Stimulated activated CD4-positive, alpha-beta T cell treated with anti-CD3 and anti-CD28 coated beads, Interleukin-15, amount 100 ng/mL, for 48 hours (primary cell): ENCODE measurements around the gene KIF24.
"Not testable (repeated sequence)": the region's sequence is repeated elsewhere in the genome, so short reads cannot be mapped to it uniquely, and the experiment has no call there.

Source experiments
- DNase-seq, 2 donors: peaks; one replicate each; pipeline ENCODE4 v3.0.0-alpha.2; 2020; ENCODE audit warnings: low read depth in 2 of 2

KIF24 gene

GRCh38 chr9:34326690-34327089, 2.4 kb downstream of the KIF24 start:
- no peak for DNase-seq

DNA sequence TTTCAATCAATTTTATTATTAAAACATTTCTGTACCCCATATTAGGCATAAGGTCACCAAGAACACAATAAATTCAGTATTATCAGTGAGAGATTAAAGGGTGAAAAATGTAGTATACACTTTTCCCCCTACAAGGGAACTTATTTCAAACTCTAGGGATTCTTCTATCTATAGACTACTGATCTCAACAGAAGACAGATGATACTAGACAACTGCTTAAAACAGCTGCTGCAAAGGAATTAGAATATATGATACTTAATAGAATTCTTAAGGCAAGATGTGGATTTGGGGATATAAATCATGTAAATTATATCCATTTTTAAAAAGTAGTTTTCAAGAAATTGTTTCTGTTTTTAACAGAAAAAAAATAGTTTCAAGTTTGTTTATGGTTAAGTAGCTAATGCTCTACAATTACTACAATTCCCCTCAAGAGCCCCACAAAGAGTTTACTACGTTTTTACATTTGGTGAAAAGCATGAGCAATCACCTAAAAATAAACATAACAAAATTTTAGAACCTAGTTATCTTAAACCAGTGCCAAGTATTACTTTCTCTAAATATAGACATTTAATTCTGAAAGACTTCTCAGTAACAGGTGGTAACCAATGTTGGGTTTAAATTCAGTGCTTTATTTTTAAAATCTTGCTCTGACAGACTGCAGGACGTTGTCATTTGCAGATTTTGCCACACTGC, 6.0 kb downstream of the KIF24 start:
- DNase-seq, result no peak

DNA sequence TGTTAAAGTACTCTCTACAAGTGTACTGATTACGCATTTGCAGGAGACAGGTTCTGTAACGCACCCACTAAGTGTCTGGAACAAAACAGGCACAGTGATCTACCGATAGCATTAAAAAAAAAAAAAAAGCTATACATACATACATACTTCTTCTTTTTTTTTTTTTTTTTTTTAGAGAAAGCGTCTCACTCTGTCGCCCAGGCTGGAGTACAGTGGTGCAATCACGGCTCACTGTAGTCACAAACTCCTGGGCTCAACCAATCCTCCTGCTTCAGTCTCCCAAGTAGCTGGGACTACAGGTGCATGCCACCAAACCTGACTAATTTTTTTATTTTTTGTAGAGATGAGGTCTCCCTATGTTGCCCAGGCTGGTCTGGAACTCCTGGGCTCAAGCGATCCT, 7.6 kb downstream of the KIF24 start:
- DNase-seq, result no peak

GRCh38 chr9:34318163-34318790, 10.8 kb downstream of the KIF24 start:
- DNase-seq, result no peak

DNA sequence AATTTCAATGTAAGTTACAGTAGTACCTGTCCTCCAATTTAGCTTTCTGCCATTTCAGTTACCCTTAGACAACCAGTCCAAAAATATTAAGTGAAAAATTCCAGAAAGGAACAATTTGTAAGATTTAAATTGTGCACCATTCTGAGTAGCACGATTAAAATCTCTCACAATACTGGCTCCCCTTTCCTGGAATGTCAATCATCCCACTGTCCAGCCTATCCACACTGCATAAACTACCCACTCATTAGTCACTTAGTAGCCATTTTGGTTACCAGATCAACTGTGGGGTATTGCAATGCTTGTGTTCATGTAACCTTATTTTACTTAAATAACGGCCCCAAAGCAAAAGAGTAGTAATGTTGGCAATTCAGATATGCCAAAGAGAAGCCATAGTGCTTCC, 11.6 kb downstream of the KIF24 start:
- DNase-seq, result no peak

DNA sequence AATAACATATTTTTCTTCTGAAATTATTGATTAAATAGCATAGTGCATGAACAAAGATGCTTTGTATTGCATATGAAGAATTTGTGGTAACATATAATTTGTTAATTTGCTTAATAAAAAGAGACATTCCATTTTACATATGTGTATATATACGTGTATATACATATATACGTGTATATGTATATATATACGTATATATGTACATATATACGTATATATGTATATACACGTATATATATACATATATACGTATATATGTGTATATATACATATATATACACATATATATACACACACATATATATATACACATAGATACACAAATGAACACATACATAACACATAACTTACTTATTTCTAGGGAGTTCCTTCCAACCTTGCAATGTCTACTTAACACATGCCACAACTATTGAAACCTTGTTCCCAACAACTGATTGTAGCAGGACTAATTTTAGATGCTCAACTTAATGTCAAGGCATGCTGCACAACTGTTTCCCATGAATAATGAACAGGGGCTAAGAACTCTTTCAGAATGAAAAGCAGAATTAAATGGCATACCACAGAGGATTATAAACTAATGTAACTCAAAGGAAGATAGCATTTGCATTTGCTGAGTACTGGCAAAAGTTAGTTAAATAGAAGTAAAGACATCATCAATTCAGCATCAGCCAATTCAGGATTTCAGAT, 17.4 kb downstream of the KIF24 start:
- no peak for DNase-seq

DNA sequence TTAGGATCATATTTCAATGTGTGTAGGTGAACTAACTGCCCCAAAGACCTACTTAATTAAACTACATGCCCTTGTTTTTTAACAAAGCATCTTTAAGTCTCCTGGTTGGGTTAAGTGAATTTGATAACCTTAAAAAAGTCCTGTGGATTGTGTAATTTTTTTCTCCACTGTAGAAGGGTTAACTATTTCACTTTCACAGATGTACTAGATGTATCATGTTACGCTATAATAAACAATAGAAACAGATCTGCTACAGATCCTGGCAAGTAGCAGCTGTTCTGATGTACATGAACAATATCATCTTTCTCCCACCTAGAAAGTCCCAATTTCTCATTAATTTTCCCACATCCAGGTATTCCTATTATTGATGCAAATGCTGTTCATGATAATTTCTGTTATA, 18.9 kb downstream of the KIF24 start:
- no peak for DNase-seq

DNA sequence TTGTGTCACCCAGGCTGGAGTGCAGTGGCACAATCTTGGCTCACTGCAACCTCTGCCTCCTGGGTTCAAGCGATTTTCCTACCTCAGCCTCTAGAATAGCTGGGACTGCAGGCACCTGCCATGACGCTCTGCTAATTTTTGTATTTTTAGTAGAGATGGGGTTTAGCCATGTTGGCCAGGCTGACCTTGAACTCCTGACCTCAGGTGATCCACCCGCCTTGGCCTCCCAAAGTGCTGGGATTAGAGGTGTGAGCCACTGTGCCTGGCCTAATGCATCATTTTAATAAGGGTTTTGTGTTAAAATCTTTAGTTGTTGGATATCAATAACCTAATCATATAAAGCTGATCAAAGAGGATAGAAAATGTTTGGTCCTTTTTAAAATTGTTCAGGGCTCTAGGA, 20.8 kb downstream of the KIF24 start:
- not testable (repeated sequence) for DNase-seq

DNA sequence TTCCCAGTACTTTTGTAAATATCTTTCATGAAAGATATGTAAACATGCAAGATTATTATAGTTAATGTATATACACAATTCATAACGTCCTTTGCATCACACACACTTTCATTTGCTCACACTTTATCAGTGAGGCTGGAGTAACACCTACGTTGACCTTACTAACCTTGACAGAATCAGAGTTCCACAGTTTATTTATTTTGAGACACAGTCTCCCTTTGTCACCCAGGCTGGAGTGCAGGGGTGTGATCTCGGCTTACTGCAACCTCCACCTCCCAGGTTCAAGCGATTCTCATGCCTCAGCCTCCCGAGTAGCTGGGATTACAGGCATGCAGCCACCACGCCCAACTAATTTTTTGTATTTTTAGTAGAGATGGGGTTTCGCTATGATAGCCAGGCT, 28.0 kb downstream of the KIF24 start:
- DNase-seq, result not testable (repeated sequence)

DNA sequence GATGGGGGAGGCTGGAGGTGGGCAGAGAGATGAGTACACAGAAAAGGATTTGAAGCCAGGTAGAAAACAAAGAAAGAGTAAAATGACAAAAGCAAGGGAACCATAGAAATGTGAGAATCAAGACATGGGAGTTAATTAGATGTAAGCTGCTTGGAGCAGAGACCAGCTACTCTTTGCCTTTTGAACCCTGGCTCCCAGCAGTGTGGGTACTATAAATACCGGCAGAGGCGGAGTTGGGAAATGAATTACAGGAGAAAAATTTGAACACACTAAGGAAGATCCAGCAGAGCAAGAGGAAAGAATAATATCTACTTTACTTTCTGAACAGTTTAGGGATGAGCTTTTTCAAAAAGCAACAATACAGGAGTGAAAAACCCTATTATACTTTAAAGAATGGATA, 36.5 kb downstream of the KIF24 start:
- DNase-seq, result no peak

GRCh38 chr9:34291423-34291822, 37.6 kb downstream of the KIF24 start:
- no peak for DNase-seq

GRCh38 chr9:34291023-34291422, 38.0 kb downstream of the KIF24 start:
- DNase-seq, result no peak

DNA sequence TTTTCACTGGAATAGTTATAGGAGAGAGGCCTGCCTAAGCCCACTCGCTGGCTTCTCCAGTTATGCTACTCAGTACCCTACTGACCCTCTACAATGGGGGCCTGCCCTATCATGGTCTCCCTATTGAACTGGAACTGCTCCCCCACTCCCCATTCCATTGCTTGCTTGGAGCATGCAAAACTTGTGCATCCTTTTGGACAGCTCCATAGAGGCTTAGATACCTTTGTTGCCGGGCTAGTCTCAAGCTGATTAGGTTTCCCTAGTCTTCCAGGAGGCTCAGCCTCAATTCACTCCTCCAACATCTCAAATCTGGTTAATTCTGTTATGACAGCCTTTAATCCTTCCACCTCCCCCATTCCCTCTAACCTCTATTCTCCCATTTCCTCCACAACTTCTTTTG, 39.9 kb downstream of the KIF24 start:
- DNase-seq, result no peak

DNA sequence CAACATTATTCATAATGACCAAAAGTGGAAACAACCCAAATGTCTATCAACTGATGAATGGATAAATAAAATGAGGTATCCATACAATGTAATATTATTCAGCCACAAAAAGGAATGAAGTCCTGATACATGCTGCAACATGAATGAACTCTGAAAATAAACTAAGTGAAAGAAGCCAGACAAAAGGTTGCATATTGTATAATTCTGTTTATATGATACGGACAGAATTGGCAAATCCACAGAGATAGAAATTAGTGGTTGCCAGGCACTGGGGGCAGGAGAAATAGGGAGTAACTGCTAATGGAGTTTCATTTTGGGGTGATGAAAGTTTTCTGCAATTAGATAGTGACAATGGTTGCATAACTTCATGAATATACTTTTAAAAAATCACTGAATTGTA, 47.0 kb downstream of the KIF24 start:
- no peak for DNase-seq

DNA sequence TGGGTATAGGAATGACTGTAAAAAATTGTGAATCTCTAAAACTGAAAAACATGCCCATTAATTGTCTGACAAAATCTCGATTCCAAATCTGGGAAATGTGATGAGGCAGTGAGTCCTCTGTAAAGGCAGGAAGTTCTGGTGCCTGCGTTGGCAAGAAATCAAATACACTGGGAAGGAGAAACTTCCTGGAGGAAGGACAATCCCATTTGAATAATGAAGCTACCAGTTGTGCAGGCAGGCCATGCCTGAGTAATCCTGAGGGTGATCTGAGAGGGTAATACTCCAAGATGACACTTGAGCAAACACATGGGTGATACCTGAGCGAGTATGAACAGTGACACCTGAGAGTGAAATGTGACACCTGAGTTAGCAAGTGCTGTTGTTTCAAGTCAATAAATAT, 49.7 kb downstream of the KIF24 start:
- DNase-seq, result no peak
